A673 (cell line): Measurements from ENCODE around the gene ADCY4.

Experiments used
- EZH2 ChIP-seq: fragments of 200-600 bp; sonication (generic); IDR thresholded peaks from 2 replicates; pipeline ENCODE4 v1.6.1; 2017; ENCODE audit warnings: borderline replicate concordance, low read depth, mild to moderate bottlenecking, mixed read lengths, antibody characterized with exemption, low read length; ENCODE audit not compliant: poor library complexity, severe bottlenecking
- TF ChIP-seq, protein P1 (sequence below): fragments of 300-800, 200-600 bp; sonication (generic); conservative IDR thresholded peaks from 2 replicates; pipeline ENCODE4 v1.5.1; 2017; ENCODE audit warnings: low read depth, mild to moderate bottlenecking, antibody characterized with exemption, low read length, moderate library complexity, mixed read lengths

DNA sequence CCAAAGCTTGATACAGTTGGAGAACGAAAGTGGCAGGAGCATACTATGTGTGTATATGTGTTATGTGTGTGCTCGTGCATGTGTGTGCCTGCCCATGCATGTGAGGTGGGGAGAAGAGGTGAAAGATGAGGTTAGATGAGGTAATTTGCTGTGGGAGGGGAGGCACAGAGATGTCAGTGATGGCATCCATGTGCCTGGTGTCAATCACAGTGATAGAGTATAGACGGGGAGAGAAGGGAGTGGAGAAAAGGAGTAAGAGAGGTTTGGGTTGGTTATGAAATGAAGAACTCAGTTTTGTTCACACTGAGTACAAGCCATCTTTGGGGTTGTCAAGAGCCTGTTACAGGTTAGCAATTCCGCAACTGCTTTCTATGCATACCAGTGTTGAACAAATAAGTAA is 49.3 kb upstream of the ADCY4 start:
- TF ChIP-seq, protein P1, sequence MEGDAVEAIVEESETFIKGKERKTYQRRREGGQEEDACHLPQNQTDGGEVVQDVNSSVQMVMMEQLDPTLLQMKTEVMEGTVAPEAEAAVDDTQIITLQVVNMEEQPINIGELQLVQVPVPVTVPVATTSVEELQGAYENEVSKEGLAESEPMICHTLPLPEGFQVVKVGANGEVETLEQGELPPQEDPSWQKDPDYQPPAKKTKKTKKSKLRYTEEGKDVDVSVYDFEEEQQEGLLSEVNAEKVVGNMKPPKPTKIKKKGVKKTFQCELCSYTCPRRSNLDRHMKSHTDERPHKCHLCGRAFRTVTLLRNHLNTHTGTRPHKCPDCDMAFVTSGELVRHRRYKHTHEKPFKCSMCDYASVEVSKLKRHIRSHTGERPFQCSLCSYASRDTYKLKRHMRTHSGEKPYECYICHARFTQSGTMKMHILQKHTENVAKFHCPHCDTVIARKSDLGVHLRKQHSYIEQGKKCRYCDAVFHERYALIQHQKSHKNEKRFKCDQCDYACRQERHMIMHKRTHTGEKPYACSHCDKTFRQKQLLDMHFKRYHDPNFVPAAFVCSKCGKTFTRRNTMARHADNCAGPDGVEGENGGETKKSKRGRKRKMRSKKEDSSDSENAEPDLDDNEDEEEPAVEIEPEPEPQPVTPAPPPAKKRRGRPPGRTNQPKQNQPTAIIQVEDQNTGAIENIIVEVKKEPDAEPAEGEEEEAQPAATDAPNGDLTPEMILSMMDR, result no peak
- no peak for TF ChIP-seq EZH2
